Stimulated activated CD8-positive, alpha-beta memory T cell treated with anti-CD3 and anti-CD28 coated beads, Interleukin-7, amount 100 ng/mL, for 4 hours (primary cell): Measurements from ENCODE around the gene ADAR.
A peak's percentile ranks its signal among the peaks of the same experiment; 100 is the strongest.
"Not testable (repeated sequence)": the region's sequence is repeated elsewhere in the genome, so short reads cannot be mapped to it uniquely, and the experiment has no call there.

Source experiments
- DNase-seq, 2 donors: peaks; one replicate each; pipeline ENCODE4 v3.0.0-alpha.2; 2020; ENCODE audit warnings: low read depth in 2 of 2

ADAR gene, protein sequence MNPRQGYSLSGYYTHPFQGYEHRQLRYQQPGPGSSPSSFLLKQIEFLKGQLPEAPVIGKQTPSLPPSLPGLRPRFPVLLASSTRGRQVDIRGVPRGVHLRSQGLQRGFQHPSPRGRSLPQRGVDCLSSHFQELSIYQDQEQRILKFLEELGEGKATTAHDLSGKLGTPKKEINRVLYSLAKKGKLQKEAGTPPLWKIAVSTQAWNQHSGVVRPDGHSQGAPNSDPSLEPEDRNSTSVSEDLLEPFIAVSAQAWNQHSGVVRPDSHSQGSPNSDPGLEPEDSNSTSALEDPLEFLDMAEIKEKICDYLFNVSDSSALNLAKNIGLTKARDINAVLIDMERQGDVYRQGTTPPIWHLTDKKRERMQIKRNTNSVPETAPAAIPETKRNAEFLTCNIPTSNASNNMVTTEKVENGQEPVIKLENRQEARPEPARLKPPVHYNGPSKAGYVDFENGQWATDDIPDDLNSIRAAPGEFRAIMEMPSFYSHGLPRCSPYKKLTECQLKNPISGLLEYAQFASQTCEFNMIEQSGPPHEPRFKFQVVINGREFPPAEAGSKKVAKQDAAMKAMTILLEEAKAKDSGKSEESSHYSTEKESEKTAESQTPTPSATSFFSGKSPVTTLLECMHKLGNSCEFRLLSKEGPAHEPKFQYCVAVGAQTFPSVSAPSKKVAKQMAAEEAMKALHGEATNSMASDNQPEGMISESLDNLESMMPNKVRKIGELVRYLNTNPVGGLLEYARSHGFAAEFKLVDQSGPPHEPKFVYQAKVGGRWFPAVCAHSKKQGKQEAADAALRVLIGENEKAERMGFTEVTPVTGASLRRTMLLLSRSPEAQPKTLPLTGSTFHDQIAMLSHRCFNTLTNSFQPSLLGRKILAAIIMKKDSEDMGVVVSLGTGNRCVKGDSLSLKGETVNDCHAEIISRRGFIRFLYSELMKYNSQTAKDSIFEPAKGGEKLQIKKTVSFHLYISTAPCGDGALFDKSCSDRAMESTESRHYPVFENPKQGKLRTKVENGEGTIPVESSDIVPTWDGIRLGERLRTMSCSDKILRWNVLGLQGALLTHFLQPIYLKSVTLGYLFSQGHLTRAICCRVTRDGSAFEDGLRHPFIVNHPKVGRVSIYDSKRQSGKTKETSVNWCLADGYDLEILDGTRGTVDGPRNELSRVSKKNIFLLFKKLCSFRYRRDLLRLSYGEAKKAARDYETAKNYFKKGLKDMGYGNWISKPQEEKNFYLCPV

DNA sequence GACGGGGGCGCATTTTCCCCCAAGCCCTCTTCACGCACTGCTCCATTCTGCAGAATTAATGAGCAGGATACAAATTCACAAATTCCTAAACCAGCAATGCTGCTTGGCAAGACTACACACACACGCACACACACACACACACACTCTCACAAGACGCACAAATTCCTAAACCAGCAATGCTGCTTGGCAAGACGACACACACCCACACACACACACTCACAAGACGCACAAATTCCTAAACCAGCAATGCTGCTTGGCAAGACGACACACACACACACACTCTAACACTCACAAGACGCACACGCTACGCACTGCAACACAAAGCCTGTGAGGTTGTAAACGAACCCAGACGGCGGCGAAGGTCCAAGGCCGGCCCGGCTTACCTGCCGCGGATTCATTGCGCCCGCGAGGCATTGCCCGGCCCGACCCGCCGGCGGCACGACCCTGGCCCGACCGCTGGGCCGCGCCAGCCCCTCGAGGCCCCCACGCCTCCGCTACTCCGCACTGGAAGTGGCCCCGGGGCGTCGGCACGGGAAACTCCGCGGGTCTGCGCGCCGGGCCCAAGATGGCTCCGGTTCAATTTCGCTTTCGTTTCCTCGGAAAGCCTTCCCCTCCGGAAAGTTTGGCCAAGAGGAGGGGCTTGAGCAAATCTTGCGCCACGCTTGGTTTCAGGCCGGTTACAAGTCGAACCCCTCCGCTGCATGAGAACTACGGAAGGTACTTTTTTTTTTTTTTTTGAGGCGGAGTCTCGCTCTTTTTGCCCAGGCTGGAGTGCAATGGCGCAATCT is at the start of gene ADAR:
TSS of gene ADAR (minus strand) at position 578 of the 788 bp plus-strand sequence. CDS start at position 398, 180 bp downstream.
- DNase-seq = peak; percentile 86 to 92

DNA sequence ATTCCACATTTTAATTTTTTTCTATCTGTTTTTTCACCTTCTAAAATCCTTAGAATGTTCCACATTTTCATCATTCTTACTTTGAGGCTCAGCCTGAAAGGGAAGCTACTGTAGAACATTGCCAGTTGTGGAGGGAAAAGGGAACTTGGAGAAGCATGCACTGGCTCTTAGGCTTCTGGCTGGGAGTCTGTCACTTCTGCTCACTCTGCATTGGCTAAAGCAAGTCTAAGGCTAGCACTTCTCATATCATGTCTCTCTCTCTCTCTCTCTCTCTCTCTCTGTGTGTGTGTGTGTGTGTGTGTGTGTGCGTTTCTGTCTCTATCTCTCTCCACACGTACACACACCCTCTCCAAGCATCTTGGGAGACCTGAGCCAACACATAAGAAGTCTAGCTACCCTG is 49.6 kb upstream of the ADAR start:
- DNase-seq = no peak

DNA sequence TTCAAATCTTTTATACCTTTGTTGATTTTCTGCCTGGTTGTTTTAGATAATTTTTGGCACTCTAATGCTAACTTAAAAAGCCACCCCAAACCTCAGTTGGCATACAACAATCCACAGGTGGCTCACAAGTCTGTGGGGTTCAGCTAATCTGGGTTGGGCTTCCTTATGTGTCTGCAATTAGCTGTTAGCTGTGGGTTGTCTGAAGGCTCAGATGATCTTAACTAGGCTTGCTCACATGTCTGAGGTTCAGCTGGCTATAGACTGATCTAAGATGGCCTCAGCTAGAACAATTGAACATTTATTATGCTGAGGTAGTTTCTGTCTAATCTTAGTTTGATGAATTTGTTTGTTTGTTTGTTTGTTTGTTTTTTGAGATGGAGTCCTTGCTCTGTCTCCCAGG is 44.9 kb upstream of the ADAR start:
- DNase-seq = no peak

DNA sequence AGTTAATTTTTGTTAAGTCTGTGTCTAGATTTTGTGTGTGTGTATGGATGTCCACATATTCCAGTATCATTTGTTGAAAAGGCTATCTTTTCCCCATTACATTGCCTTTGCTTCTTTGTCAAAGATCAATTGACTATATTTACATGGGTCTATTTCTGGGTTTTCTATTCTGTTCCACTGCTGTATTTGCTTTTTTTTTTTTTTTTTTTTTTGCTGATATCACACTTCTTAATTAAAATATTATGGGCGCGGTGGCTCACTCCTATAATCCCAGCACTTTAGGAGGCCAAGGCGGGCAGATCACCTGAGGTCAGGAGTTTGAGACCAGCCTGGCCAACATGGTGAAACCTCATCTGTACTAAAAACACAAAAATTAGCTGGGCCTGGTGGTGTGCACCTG is 36.7 kb upstream of the ADAR start:
- not testable (repeated sequence) for DNase-seq

DNA sequence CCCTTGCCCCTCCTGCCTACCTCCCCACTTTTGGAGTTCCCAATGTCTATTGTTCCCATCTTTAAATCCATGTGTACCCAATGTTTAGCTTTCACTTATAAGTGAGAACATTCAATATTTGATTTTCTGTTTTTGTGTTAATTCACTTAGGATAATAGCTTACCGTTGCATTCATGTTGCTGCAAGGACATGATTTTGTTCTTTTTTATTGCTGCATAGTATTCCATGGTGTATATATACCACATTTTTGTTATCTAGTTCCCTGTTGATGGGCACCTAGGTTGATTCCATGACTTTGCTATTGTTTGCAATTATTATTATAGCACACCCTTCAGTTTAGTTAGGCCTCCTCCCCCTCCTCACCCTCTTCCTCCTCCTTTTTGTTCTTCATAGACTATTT is 33.5 kb upstream of the ADAR start:
- no peak for DNase-seq

DNA sequence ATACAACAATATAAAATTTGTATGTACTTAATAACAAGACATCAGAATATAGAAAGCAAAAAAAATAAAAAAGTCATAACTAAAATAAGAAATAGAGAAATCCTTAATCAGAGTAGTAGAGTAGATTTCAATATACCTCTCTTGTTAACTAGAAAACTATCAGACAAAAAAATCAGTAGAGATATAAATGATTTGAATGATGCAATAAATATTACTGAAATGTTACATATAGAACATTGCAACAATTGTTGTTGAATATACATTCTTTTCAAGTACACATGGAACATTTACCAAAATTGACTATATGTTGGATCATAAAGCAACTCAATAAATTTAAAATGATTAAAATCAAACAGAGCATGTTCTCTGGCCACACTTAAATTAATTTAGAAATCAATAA is 31.9 kb upstream of the ADAR start:
- DNase-seq = no peak

DNA sequence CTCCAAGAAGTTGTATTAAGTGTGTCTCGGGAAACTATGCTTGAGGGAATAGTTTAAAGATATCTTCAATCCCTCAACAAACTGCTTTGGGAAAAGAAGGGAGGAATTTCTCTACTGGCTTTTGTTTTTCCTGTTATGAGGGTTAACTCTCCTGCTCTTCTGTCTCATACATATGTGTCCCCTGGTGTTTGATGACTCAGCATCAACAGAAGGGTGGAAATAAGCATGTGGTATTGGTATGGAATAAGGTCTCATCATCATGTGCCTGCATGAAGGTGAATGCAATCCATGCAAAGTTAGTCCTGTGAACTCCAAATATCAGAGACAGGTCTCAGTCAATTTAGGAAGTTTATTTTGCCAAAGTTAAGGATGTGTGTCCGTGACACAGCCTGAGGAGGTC is 27.2 kb upstream of the ADAR start:
- no peak for DNase-seq

DNA sequence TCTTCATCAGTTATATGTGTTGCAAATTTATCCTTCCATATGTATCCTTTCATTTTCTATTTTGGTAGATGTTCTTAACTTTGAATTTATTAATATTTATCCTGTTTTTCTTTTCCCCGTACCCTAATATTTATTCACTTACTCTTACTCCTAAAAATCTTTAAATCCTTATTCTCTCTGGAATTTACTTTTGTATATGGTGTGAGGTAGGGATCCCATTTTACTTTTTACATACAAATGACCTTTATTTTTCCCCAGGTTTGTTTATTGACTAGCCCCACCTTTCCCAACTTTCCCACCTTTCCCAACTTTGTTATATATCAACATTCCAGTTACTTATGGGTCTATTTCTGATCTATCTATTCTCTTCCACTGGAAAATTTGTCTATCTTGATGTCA is 21.7 kb upstream of the ADAR start:
- DNase-seq = no peak

DNA sequence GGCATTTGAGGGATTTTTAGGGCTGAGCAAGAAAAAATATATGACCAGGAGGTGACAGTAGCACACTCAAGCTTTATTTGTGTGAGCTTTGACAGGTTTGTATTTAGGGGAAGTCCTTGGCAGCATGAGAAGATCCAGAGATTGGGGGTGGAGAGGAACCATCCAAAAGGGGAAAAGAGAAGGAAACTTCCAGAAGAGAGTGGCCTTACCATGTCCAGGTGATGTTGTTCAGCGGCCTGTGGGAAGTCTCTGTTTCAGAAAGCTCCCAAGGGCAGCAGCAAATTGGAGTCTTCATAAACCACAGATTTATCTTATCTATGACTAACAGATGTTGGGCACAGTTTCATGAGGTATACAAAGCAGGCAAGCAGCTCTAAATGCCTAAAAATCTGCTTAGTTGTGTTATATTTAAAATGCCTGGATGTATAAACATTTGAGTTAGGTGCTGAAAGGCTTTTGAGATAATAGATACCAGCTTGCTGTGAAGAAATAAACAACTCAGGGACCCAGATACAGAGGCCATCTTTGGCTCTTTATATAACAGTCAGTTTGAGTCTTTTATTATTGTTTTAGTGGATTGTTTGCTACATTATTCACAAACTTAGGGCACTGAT is 21.2 kb upstream of the ADAR start:
- no peak for DNase-seq

DNA sequence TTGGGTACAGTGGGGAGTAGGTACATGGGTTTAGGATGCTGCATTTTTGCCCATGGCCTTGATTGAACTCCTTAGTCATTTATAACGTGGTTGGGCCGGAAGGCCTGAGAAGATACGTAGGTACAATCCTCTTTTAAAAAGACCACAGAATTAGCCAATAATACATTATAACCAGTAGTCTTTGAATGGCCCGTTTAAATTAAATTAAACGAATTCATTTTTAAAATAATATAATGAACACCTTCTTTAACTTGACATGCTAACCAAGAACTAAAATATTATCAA is 20.1 kb upstream of the ADAR start:
- DNase-seq = no peak

DNA sequence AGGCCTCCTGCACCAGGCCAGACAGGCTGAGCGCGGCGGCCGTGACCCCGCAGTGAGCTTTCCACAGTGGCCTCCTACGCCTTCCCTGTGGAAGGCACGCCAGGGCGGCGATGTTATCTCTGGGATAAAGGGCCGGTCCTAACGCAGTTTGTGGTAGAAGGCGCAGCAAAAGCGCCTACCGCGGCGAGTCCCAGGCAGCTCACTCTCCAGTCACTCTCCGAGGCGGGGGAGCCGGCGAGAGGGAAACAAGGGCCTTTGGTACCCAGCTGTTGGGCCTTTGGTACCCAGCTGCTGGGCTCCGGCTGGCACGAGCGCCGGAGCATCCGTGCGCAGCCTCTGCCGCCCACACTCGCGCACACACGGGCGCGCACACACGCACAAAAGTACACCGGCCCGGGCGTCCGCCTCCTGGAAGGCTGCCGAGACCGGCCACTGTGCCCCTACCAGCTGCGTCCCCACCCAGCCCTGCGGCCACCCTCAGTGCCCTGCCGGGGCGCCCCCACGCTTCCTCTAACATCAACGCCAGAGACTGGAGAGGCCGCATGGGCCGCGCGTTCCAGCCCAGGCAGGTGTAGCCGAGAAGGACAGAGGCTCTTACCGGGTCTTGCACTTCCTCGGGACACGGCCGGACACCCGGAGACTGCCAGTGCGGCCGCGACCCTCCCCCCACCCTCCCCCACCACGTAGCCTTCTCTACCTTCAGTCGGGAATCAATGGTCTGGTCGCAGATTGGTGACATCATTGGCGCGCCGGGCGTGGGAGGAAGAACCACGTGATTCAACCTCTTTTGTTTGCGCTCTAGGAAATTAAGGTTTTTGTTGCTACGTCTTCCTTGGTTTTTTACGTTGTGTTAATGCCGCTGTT is 19.5 kb upstream of the ADAR start:
- DNase-seq = peak; percentile 81 to 91

DNA sequence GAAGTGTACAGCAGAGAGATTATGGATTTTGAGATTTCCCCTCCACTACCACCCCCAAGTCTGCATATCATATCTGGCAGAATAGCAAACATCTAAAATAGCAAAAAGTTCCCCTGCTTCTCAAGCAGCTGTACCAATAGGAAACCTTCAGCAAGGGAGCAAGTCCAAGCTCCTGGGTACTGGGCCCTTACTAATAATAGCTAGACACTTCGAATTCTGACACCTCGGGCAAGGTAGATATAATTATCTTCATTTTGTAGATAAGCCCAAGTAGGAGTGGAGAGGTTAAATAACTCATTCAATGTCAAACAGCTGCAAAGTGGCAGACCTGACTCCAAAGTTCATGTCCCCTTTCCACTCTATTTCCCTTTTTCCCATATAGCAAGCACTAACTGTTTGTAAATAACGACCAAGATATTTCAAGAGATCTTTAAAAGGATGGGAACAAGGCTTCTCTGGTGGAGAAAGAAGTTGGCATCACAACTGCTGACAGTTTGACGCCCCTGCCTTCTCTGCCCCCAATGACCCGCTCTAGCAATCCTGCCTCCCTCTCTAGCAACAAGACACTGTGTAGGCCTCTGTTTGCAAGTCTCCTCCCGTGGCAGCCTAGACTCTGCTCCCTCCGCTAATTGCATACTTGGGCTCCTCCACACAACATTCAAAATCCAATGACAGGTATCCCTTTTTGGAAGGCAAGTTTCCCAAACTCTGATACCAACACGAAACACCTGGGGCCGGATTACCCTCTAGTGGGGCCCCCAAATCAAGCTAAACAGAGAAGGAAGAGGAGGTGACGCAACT is 18.7 kb upstream of the ADAR start:
- no peak for DNase-seq

DNA sequence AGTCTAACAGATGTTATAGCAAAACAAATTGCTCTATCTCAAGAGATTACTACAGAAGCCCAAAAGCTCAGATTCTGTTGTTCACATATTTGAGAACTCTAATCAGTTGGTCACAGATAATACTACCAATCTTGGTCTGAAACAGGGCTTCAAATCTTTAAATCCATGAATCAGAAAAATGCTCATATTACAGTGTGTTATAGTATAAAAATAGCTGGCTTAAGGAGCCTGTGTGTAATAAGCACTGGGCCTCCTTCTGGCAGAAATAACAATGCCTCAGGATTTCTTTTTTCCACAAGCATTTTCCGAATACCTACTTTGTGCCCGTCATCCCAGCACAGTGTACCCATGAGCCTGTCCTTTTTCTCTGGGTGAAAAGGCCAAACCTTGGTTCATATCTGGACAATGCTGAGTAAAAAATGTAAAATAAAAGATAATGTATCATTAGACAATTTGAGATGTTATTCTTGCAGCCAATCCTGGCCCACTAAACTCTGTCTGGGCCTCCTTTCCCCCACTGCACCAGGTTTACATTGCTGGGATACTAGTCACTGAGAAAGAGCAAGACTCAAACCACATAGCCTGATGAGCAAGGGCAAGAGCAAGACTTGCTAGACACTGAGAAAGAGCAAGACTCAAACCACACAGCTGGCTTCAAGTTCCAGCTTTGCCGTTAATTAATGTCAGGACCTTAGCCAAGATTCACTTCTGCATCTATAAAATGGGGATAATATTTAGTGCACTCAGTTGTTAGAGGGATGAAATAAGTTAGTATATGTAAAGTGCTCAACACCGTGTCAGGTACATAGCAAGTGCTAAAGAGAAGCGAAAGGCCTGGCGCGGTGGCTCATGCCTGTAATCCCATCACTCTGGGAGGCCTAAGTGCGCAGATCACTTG is 17.0 kb upstream of the ADAR start:
- no peak for DNase-seq

DNA sequence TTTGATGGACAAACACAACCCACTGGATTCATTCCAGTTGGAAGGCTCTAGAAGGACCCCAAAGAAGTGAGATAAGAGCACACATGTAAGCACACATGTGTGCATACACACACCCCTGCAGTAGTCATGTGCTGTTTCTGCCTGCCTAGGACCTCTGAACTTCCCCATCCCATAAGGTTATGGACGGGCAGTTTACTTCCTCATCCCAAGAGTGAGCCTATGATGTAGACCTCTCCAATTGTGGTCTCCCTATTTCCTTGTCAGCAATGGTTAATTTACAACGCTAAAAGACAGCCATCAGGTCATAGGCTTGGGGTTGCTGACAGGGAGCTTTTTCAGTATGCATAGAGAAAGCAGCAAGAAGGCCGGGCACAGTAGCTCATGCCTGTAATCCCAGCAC is 15.4 kb upstream of the ADAR start:
- no peak for DNase-seq

DNA sequence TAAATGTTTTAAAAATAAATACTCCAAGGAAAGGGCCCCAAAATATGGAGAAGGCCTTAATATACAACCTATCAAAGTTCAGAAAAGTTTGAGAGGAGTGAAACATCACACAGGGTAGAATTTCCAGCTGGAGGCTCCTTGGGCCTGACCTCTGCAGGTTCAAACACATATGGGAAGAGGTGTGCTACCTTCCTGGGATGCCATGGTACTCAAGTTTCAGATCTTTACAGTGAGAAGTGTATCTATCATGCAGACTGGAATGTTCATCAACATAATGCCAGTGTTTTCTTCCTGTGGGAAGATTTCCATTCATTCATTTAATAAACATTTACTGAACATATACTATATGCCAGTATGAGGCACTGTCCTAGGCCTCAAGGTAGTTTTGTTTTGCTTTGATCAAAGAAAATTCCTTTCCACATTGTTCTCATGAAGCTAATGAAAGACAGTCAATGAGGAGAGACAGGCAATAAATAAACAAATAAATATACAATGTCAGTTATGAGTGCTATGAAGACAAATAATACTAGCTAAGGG is 14.6 kb upstream of the ADAR start:
- DNase-seq = no peak

DNA sequence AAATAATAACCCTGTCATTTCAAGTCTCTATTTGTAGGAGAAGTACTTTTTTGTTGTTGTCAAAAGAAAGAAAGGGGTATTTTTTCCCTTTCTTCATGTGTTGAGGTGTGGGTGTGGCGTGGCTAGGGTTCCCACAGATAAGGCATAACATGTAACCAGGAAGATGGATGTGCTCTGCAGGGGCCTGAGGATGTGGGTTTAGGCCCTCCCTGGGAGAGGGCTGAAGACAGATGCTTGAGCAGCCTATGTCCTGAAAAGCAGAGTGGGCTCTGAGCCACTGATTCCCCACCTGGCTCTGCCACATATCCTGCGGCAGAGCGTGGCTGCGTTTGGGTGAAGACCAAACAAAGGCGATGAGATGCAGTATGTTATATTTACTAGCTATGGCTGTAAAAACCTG is 13.9 kb upstream of the ADAR start:
- DNase-seq = no peak

DNA sequence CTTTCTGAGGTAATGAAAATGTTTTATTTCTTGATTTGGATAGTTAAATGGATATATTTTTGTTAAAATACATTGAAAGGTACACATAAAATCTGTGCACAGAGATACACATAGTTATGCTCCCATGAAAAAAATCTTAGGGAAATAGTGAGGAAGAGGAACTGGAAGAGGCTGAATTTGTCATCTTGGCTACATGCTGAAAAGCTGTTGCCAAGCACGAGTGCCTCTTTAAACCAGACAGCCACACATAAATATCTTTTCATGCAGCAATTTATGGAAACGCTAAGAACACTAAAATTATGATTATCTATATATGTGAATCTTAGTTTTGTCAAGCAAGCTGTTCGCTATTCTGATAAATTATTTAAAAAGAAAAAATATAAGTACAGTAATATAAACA is 12.8 kb upstream of the ADAR start:
- DNase-seq = no peak
